HepG2 (cell line): Measurements from ENCODE around the gene TNP2. TPM values are rescaled to one million over a fixed set of nuclear protein-coding genes. Genes with fewer than 3 reads are reported as not detected.

ENCODE experiments used
- ATAC-seq: fragments of 200-7000 bp; cut with Tn5 transposase; 3 replicates; pipeline ENCODE4 v1.9.1; 2020; ENCODE audit warnings: mild to moderate bottlenecking, moderate library complexity
- BruUV-seq: library from RNA; stranded (reverse); fragments of 400-500 nt; replicated peaks from 2 replicates; lab custom pipeline; 2021; lab: Mats Ljungman, UMichigan
- CTCF ChIA-PET: fragments of 300-600 bp; formaldehyde crosslinking; extraction: SDS; loops from one replicate; lab custom pipeline; 2021; ENCODE audit warnings: low total read pairs, inconsistent platforms, low intra/inter-chr PET ratio; lab: Yijun Ruan, JAX
- POLR2A ChIA-PET: fragments of 350-600 bp; sonication (Branson Sonifier 250); formaldehyde crosslinking; loops from one replicate; lab custom pipeline; 2020; ENCODE audit warnings: antibody characterized with exemption, inconsistent platforms; lab: Yijun Ruan, JAX
- DNase-seq: peaks from one replicate; pipeline ENCODE4 v3.0.0-alpha.2; 2015; ENCODE audit warnings: low spot score
- FAIRE-seq: peaks from 3 replicates; lab custom pipeline; 2011; peaks lifted over from hg19 to GRCh38; lab: Jason Lieb, UNC
- H2AFZ ChIP-seq: one replicate; pipeline ENCODE4 v1.6.1; 2011; ENCODE audit warnings: low read length, inconsistent platforms
- H3K27ac ChIP-seq: fragments of 300-600 bp; 3 replicates; pipeline ENCODE4 v1.8.0; 2011; ENCODE audit warnings: mixed run types, mild to moderate bottlenecking, mixed read lengths, low read length, inconsistent platforms; ENCODE audit not compliant: insufficient read depth; ENCODE audit errors: extremely low read length
- H3K27me3 ChIP-seq, 2 experiments: fragments of 200-600 bp in 1 of 2; 2 replicates in 1 of 2; 3 replicates in 1 of 2; pipeline versions ENCODE4 v1.6.0 to v1.8.0; 2011; ENCODE audit warnings: low read length in 2 of 2, mild to moderate bottlenecking in 2 of 2, moderate library complexity in 2 of 2, inconsistent platforms in 1 of 2; ENCODE audit not compliant: insufficient read depth in 2 of 2, control insufficient read depth in 1 of 2
- H3K36me3 ChIP-seq, 2 experiments: fragments of 200-600 bp in 1 of 2; replicated peaks in 1 of 2; 2 replicates in 1 of 2; 3 replicates in 1 of 2; pipeline versions ENCODE4 v1.5.1 to v1.8.0; 2011; ENCODE audit warnings: low read length in 2 of 2, inconsistent platforms in 1 of 2; ENCODE audit not compliant: insufficient read depth in 2 of 2, control insufficient read depth in 1 of 2
- H3K4me1 ChIP-seq: 2 replicates; pipeline ENCODE4 v1.5.1; 2012; ENCODE audit warnings: low read length, inconsistent platforms; ENCODE audit not compliant: insufficient read depth
- H3K4me2 ChIP-seq: 2 replicates; pipeline ENCODE4 v1.6.0; 2011; ENCODE audit warnings: low read depth, low read length, inconsistent platforms
- H3K4me3 ChIP-seq, 3 experiments: fragments of 200-600 bp in 1 of 3; sonication (generic), shearing (Covaris generic) in 1 of 3; replicated peaks in 1 of 3; 2 replicates each; pipeline ENCODE4 v1.5.1; 2011 to 2016; ENCODE audit warnings: low read length in 3 of 3, inconsistent platforms in 2 of 3, low read depth in 2 of 3, mild to moderate bottlenecking in 2 of 3, control low read depth in 1 of 3, mixed read lengths in 1 of 3; ENCODE audit not compliant: insufficient read depth in 1 of 3
- H3K79me2 ChIP-seq: one replicate; pipeline ENCODE4 v1.6.1; 2011; ENCODE audit warnings: low read length, inconsistent platforms; ENCODE audit not compliant: insufficient read depth
- H3K9ac ChIP-seq: 2 replicates; pipeline ENCODE4 v1.6.0; 2011; ENCODE audit warnings: mild to moderate bottlenecking, low read depth, low read length, inconsistent platforms; ENCODE audit not compliant: insufficient read depth
- H3K9me3 ChIP-seq: 2 replicates; pipeline ENCODE4 v1.5.1; 2012; ENCODE audit warnings: mild to moderate bottlenecking, low read length
- H4K20me1 ChIP-seq: 2 replicates; pipeline ENCODE4 v1.6.0; 2011; ENCODE audit warnings: inconsistent platforms, mild to moderate bottlenecking, low read length, moderate library complexity; ENCODE audit not compliant: insufficient read depth
- SOX5 ChIP-seq: IDR thresholded peaks from 2 replicates; pipeline ENCODE4 v1.6.1; 2016; ENCODE audit warnings: borderline replicate concordance
- ZMYM3 ChIP-seq: sonication (generic); formaldehyde crosslinking; IDR thresholded peaks from 2 replicates; pipeline ENCODE4 v1.5.1; 2020; ENCODE audit warnings: mild to moderate bottlenecking, missing genetic modification reagents
- ZNF138 ChIP-seq: sonication (generic); formaldehyde crosslinking; IDR thresholded peaks from 2 replicates; pipeline ENCODE4 v1.5.0; 2020; ENCODE audit warnings: mild to moderate bottlenecking, low read depth, missing genetic modification reagents
- ZNF274 ChIP-seq: sonication (generic); formaldehyde crosslinking; IDR thresholded peaks from 2 replicates; pipeline ENCODE4 v1.5.1; 2020; ENCODE audit warnings: mild to moderate bottlenecking, missing genetic modification reagents
- WGBS: methylation state at CpG from one replicate; pipeline ENCODE4 v1.1.6; 2017; ENCODE audit warnings: low lambda C conversion rate; 5-methylcytosine and 5-hydroxymethylcytosine counted together
- in situ Hi-C: cut with HindIII; loops from 2 replicates; pipeline ENCODE4 v1.10.0; 2017; ENCODE audit warnings: low pct_unique_long_range_greater_than_20kb; ENCODE audit not compliant: extremely low pct_ligation_motif_present
- intact Hi-C: fragments of 100-400 bp; cut with micrococcal nuclease; formaldehyde crosslinking; loops from one replicate; pipeline ENCODE4 v1.10.0; 2022; ENCODE audit not compliant: unreplicated experiment
- polyA plus RNA-seq, 8 experiments: library from polyadenylated mRNA; depleted of rRNA in 3 of 8; stranded (reverse) in 7 of 8; unstranded in 1 of 8; fragments of >200 nt; fragmentation: Illumina TruSeq in 4 of 8; extraction: Trizol in 4 of 8; gene quantifications; 2 replicates each; pipeline versions ENCODE4 v1.2.1 to v1.2.3, GENCODE V29; 2011 to 2016; ENCODE audit warnings: low read depth in 4 of 8, missing spikeins in 1 of 8, mixed read lengths in 1 of 8; ENCODE audit not compliant: insufficient read depth in 1 of 8
- total RNA-seq, 5 experiments: library from RNA; depleted of rRNA; stranded (reverse); fragments of >200 nt; fragmentation: Illumina TruSeq; extraction: Trizol; gene quantifications; 2 replicates each; pipeline ENCODE4 v1.2.3, GENCODE V29; 2016; ENCODE audit warnings: low read depth in 1 of 5
- TF ChIP-seq, protein P1 (sequence below): sonication (generic); formaldehyde crosslinking; IDR thresholded peaks from 2 replicates; pipeline ENCODE4 v1.4.0; 2020; ENCODE audit warnings: mild to moderate bottlenecking, missing genetic modification reagents
- TF ChIP-seq, protein P2 (sequence below): sonication (generic); formaldehyde crosslinking; IDR thresholded peaks from 2 replicates; pipeline ENCODE4 v1.5.1; 2020; ENCODE audit warnings: mild to moderate bottlenecking, missing genetic modification reagents, moderate library complexity

Gene TNP2
- total and polyA plus RNA-seq, 2 of the 13 experiments (the other 11 are each of a cell fraction or from before 2014, with no cell fraction given), result not detected

DNA sequence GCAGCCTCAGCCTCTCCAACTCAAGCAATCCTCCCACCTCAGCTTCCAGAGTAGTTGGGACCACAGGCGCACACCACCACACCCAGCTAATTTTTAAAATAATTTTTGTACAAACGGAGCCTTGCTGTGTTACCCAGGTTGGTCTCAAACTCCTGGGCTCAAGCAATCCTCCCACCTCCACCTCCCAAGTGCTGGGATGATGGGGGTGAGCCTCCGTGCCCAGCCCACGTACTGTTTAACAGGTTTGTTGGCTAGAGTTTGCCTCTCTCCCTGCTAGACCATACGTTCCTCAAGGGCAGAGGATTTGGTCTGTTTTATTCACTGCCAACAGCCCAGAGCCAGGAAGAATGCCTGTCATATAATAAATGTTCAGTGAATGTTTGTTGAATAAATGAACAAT lies 39.7 kb downstream of the TNP2 start:
- Histone ChIP-seq H3K36me3 (no peaks in the 10 kb centered on the region), H3K4me3 (no peak overlapping the region), H4K20me1 (no peaks in the 10 kb centered on the region), H3K27ac (no peak overlapping the region), H3K27me3 (peaks cover 3 to 37% of the 10 kb centered on the region in 2 experiments; a peak in 3 of 5 replicates), H3K4me2 (no peak overlapping the region), H3K9ac (no peak overlapping the region), H3K9me3 (no peaks in the 10 kb centered on the region), H2AFZ (no peak overlapping the region), H3K79me2 (no peaks in the 10 kb centered on the region), H3K4me1 (peaks cover 24% of the 10 kb centered on the region)
- POLR2A ChIA-PET, result no interaction called here
- no peak for DNase-seq
- BruUV-seq, result no TSS peak
- intact Hi-C loops (no loop called here), in situ Hi-C loops (no loop called here)
- WGBS, result 35% methylated on average over 5 of the region's 5 CpGs
- TF ChIP-seq, protein P1, sequence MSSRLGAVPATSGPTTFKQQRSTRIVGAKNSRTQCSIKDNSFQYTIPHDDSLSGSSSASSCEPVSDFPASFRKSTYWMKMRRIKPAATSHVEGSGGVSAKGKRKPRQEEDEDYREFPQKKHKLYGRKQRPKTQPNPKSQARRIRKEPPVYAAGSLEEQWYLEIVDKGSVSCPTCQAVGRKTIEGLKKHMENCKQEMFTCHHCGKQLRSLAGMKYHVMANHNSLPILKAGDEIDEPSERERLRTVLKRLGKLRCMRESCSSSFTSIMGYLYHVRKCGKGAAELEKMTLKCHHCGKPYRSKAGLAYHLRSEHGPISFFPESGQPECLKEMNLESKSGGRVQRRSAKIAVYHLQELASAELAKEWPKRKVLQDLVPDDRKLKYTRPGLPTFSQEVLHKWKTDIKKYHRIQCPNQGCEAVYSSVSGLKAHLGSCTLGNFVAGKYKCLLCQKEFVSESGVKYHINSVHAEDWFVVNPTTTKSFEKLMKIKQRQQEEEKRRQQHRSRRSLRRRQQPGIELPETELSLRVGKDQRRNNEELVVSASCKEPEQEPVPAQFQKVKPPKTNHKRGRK (CRISPR knock-in tag), result no peak
- CTCF ChIA-PET, result no interaction called here
- FAIRE-seq, result no peak
- ATAC-seq, result no peak

DNA sequence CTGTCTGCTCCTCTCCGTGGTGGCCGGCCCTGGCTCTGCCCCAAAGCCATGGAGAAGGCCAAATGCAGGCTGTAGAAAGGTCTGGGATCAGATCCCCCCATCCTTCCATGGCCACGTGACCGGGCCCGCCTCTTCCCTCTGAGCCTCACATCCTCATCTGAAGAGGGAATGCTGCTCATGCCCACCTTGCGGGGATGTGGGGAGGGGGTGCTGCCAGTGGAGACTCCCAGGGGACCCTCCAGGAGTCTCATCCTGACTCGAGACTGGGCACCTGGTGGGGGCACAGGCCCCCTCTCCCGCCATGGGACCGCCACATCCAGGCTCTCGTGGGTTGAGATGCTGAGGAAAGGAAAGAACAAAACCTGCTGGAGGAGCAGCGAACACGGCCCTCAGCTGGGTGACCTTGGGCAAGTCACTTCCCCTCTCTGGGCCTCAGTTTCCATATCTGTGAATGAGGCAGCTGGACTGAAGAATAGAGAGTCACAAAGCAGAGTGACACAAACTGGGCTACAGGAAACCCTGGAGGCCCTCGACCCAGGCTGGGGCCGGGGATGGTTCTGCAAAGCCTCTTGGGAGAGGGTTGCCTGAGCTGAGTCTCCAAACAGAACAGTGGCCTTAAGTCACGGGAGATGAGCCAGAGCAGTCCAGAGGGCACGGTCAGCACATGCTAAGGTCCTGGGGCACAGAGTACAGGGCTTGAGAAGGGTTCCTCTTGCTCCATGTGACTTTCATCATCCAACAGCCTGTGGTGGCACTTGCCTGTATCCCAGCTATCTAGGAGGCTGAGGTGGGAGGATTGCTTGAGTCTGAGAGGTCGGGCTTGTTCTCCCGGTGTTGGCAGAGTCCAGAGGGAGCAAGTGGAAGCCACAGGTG lies 43.2 kb downstream of the TNP2 start:
- WGBS, result 47% methylated on average over 18 of the region's 18 CpGs
- DNase-seq (no peak), ATAC-seq (no peak), FAIRE-seq (no peak)
- H3K27me3 ChIP-seq, result peaks cover 5 to 25% of the 10 kb centered on the region in 2 experiments; a peak in 3 of 5 replicates
- POLR2A ChIA-PET, result interaction anchor here (1.0 kb wide), 1 partner anchor 30 kb away, joined by 3 read pairs; the partner anchor contains the start of gene SOCS1
- CTCF ChIA-PET, result no interaction called here
- intact Hi-C loops (no loop called here), in situ Hi-C loops (no loop called here)
- no peak overlapping the region for H3K4me2 ChIP-seq
- no peaks in the 10 kb centered on the region for H4K20me1 ChIP-seq
- no TSS peak for BruUV-seq
- no peaks in the 10 kb centered on the region for H3K9me3 ChIP-seq
- H3K9ac ChIP-seq, result no peak overlapping the region
- no peaks in the 10 kb centered on the region for H3K36me3 ChIP-seq
- H3K27ac ChIP-seq, result no peak overlapping the region
- no peak overlapping the region for H3K4me3 ChIP-seq
- peaks cover 20% of the 10 kb centered on the region for H3K4me1 ChIP-seq
- H3K79me2 ChIP-seq, result no peaks in the 10 kb centered on the region
- no peak overlapping the region for H2AFZ ChIP-seq
- TF ChIP-seq, protein P2, sequence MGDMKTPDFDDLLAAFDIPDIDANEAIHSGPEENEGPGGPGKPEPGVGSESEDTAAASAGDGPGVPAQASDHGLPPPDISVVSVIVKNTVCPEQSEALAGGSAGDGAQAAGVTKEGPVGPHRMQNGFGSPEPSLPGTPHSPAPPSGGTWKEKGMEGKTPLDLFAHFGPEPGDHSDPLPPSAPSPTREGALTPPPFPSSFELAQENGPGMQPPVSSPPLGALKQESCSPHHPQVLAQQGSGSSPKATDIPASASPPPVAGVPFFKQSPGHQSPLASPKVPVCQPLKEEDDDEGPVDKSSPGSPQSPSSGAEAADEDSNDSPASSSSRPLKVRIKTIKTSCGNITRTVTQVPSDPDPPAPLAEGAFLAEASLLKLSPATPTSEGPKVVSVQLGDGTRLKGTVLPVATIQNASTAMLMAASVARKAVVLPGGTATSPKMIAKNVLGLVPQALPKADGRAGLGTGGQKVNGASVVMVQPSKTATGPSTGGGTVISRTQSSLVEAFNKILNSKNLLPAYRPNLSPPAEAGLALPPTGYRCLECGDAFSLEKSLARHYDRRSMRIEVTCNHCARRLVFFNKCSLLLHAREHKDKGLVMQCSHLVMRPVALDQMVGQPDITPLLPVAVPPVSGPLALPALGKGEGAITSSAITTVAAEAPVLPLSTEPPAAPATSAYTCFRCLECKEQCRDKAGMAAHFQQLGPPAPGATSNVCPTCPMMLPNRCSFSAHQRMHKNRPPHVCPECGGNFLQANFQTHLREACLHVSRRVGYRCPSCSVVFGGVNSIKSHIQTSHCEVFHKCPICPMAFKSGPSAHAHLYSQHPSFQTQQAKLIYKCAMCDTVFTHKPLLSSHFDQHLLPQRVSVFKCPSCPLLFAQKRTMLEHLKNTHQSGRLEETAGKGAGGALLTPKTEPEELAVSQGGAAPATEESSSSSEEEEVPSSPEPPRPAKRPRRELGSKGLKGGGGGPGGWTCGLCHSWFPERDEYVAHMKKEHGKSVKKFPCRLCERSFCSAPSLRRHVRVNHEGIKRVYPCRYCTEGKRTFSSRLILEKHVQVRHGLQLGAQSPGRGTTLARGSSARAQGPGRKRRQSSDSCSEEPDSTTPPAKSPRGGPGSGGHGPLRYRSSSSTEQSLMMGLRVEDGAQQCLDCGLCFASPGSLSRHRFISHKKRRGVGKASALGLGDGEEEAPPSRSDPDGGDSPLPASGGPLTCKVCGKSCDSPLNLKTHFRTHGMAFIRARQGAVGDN, result peak; percentile 21; the same call in 1 of the 2 replicates
- TF ChIP-seq ZNF138 (no peak), ZMYM3 (CRISPR knock-in tag) (peak; percentile 55; the same call in 1 of the 2 replicates), SOX5 (CRISPR knock-in tag) (no peak), ZNF274 (CRISPR knock-in tag) (no peak)
